CD4-positive, alpha-beta T cell (primary cell): Measurements from ENCODE around the gene SDHB. TPM values are rescaled to one million over a fixed set of nuclear protein-coding genes. Genes with fewer than 3 reads are reported as not detected.
A peak's percentile ranks its signal among the peaks of the same experiment; 100 is the strongest.
"Not testable (repeated sequence)": the region's sequence is repeated elsewhere in the genome, so short reads cannot be mapped to it uniquely, and the experiment has no call there.

Experiments
- ATAC-seq: fragments of 200-7000 bp; cut with Tn5 transposase; one replicate; pipeline ENCODE4 v1.10.0; 2022; ENCODE audit warnings: mild to moderate bottlenecking; ENCODE audit not compliant: poor library complexity
- CTCF ChIA-PET: fragments of 350-600 bp; sonication (Branson Sonifier 250); formaldehyde crosslinking; loops from one replicate; lab custom pipeline; 2021; ENCODE audit warnings: antibody characterized with exemption, inconsistent platforms; lab: Charles Lee
- POLR2A ChIA-PET: fragments of 350-600 bp; sonication (Branson Sonifier 250); formaldehyde crosslinking; loops from one replicate; lab custom pipeline; 2021; ENCODE audit warnings: antibody characterized with exemption, inconsistent platforms; lab: Charles Lee
- DNase-seq, 14 experiments: peaks; one replicate each; pipeline ENCODE4 v3.0.0-alpha.2; 2013 to 2020; ENCODE audit warnings: mixed read lengths in 2 of 14
- H3K27ac ChIP-seq, 2 donors: one replicate each; pipeline versions ENCODE4 v1.5.1 to v1.7.0; 2013; ENCODE audit warnings: low read length in 2 of 2, low read depth in 1 of 2, mild to moderate bottlenecking in 1 of 2
- H3K27me3 ChIP-seq, 2 experiments: 1 replicate in 1 of 2; 2 replicates in 1 of 2; pipeline versions ENCODE4 v1.6.1 to v1.7.0; 2013; ENCODE audit warnings: low read length in 2 of 2, control low read depth in 1 of 2, mild to moderate bottlenecking in 1 of 2, moderate library complexity in 1 of 2; ENCODE audit not compliant: insufficient read depth in 2 of 2, control insufficient read depth in 1 of 2
- H3K36me3 ChIP-seq: one replicate; pipeline ENCODE4 v1.6.1; 2013; ENCODE audit warnings: low read length, control low read depth; ENCODE audit not compliant: insufficient read depth
- H3K4me1 ChIP-seq: one replicate; pipeline ENCODE4 v1.6.1; 2013; ENCODE audit warnings: low read length, control low read depth; ENCODE audit not compliant: insufficient read depth
- H3K4me3 ChIP-seq: one replicate; pipeline ENCODE4 v1.5.1; 2013; ENCODE audit warnings: mild to moderate bottlenecking, low read length, moderate library complexity
- H3K9me3 ChIP-seq, 2 experiments: 1 replicate in 1 of 2; 2 replicates in 1 of 2; pipeline versions ENCODE4 v1.6.1 to v1.7.0; 2013; ENCODE audit warnings: low read length in 2 of 2, mild to moderate bottlenecking in 2 of 2, control low read depth in 1 of 2, moderate library complexity in 1 of 2; ENCODE audit not compliant: control insufficient read depth in 1 of 2, insufficient read depth in 1 of 2
- H3K27ac Mint-ChIP-seq: one replicate; pipeline ENCODE4 v1.8.0; 2020; ENCODE audit warnings: mixed read lengths
- H3K27me3 Mint-ChIP-seq: one replicate; pipeline ENCODE4 v1.8.0; 2021; ENCODE audit warnings: mixed read lengths
- H3K36me3 Mint-ChIP-seq: one replicate; pipeline ENCODE4 v1.8.0; 2021; ENCODE audit warnings: low read depth, mixed read lengths
- H3K4me1 Mint-ChIP-seq: one replicate; pipeline ENCODE4 v1.8.0; 2021; ENCODE audit warnings: low read depth, mixed read lengths
- H3K4me3 Mint-ChIP-seq: one replicate; pipeline ENCODE4 v1.8.0; 2020; ENCODE audit warnings: mild to moderate bottlenecking, mixed read lengths
- H3K9me3 Mint-ChIP-seq: one replicate; pipeline ENCODE4 v1.8.0; 2020; ENCODE audit warnings: mixed read lengths
- CTCF ChIP-seq: fragments of 200-600 bp; IDR thresholded peaks from one replicate; pipeline ENCODE4 v1.8.0; 2022; ENCODE audit warnings: antibody characterized with exemption, mild to moderate bottlenecking
- intact Hi-C, 2 experiments: fragments of 100-400 bp; cut with DNase I in 1 of 2; cut with micrococcal nuclease in 1 of 2; formaldehyde crosslinking; loops; one replicate each; pipeline versions ENCODE4 v1.15.1 to v1.9.0; 2023 to 2025; cut with DNase I, micrococcal nuclease
- total RNA-seq, 174 experiments: library from RNA in 2 of 174; stranded (reverse) in 2 of 174; gene quantifications; one replicate each; pipeline ENCODE4 v1.2.3 and lab custom pipeline; 2021 to 2026

SDHB gene
- total RNA-seq, 2 experiments from 2014 or later, result 53.9 to 56.2 TPM

GRCh38 chr1:17066361-17067068 is 12.7 kb upstream of the SDHB start:
- no peak for TF ChIP-seq CTCF
- H3K9me3 ChIP-seq, result peaks cover 0 to 6% of the 10 kb centered on the region in 2 experiments
- H3K36me3 ChIP-seq, result no peaks in the 10 kb centered on the region
- H3K9me3 Mint-ChIP-seq, result no peaks in the 10 kb centered on the region
- H3K4me1 ChIP-seq, result no peaks in the 10 kb centered on the region
- ATAC-seq, result no peak
- intact Hi-C loops, result no loop called here
- H3K4me3 ChIP-seq, result no peak overlapping the region
- H3K4me1 Mint-ChIP-seq, result no peaks in the 10 kb centered on the region
- no peaks in the 10 kb centered on the region for H3K36me3 Mint-ChIP-seq
- POLR2A ChIA-PET, result no interaction called here
- H3K27ac ChIP-seq, result no peak overlapping the region
- no peak overlapping the region for H3K4me3 Mint-ChIP-seq
- H3K27me3 Mint-ChIP-seq, result peaks cover 8% of the 10 kb centered on the region
- DNase-seq, result no peak
- H3K27me3 ChIP-seq, result peaks cover 0 to under 1% of the 10 kb centered on the region in 2 experiments
- H3K27ac Mint-ChIP-seq, result no peak overlapping the region
- CTCF ChIA-PET, result no interaction called here

GRCh38 chr1:17065666-17066065 is 11.8 kb upstream of the SDHB start:
- Mint-ChIP-seq H3K4me3 (no peak overlapping the region), H3K9me3 (no peaks in the 10 kb centered on the region), H3K36me3 (no peaks in the 10 kb centered on the region), H3K27me3 (peaks cover 10% of the 10 kb centered on the region), H3K27ac (no peak overlapping the region), H3K4me1 (no peaks in the 10 kb centered on the region)
- intact Hi-C loops, result no loop called here
- ATAC-seq (no peak), DNase-seq (peak in 1 of 14 experiments; percentile 38)
- POLR2A ChIA-PET, result no interaction called here
- TF ChIP-seq CTCF, result no peak
- Histone ChIP-seq H3K36me3 (no peaks in the 10 kb centered on the region), H3K27me3 (no peaks in the 10 kb centered on the region), H3K4me1 (no peaks in the 10 kb centered on the region), H3K27ac (no peak overlapping the region), H3K4me3 (no peak overlapping the region), H3K9me3 (peaks cover 0 to 6% of the 10 kb centered on the region in 2 experiments)
- CTCF ChIA-PET, result interaction anchor here (0.8 kb wide), 1 partner anchor 105 kb away, joined by 3 read pairs; no protein-coding TSS in a partner anchor

- CTCF ChIA-PET, H3K27ac Mint-ChIP-seq, H3K27ac ChIP-seq, H3K27me3 Mint-ChIP-seq, H3K9me3 Mint-ChIP-seq, POLR2A ChIA-PET, H3K4me1 Mint-ChIP-seq, H3K4me1 ChIP-seq, H3K4me3 ChIP-seq, DNase-seq, H3K4me3 Mint-ChIP-seq, ATAC-seq, H3K27me3 ChIP-seq, H3K9me3 ChIP-seq, H3K36me3 ChIP-seq, H3K36me3 Mint-ChIP-seq: not testable (repeated sequence)
- intact Hi-C loops, result loop anchor here in 1 of 2 experiments (5.0 kb wide), 2 partner anchors 175 to 275 kb away; no protein-coding TSS in a partner anchor
These were observed 8.9 kb upstream of the SDHB start for GRCh38 chr1:17062751-17063150.
